ENCODE data around the gene A2M. TPM values are rescaled to one million over a fixed set of nuclear protein-coding genes. Genes with fewer than 3 reads are reported as not detected.

Gene A2M
- total and polyA plus RNA-seq, 2 of the 13 experiments (the other 11 are each of a cell fraction or from before 2014, with no cell fraction given) = 2,807 to 6,551 TPM

DNA sequence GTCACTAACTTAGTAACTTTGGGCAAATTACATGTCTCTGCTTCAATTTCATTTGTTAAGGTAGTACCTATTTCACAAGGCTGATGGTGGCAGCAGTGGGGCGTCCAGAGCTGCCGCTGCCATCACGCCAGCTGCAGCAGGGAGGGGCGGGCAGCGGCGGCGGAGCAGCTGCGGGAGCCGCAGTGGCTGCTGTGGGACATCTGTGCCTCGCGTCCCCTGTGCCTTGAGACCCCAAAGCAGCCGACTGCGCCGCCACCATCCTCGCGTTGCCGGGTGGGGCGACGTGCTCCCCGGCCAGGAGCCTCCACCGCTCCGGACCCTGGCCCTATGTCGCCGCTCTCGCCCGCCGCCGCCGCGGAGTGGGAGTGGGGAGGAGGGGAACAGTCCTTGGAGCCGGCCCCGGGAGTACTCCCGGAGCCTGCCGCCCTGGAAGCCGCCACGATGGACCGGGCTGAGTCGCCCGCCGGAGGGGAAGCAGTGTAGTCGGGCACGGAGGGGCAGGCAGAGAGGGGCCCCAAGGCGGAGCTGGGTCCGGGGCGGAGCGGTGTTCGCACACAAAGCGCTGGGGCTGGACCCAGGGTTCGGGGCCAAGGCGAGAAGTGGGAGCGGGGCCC is 51.4 kb downstream of the A2M start (continued):
- TF ChIP-seq PREB (CRISPR knock-in tag; IDR thresholded peaks at IDR 0.05) (no peak), ZNF749 (CRISPR knock-in tag; IDR thresholded peaks at IDR 0.05; ENCODE audit: borderline replicate concordance) (peak; percentile 41; the same call in 1 of the 2 replicates), PCBP2 (optimal IDR thresholded peaks at IDR 0.05; ENCODE audit: low read depth, low read length, poor library complexity, severe bottlenecking) (no peak), MAFK (conservative IDR thresholded peaks at IDR 0.05 in 1 of 2, IDR thresholded peaks at IDR 0.05 in 1 of 2; ENCODE audit: low read length in 2 of 2) (no peak), TAF15 (IDR thresholded peaks at IDR 0.05; ENCODE audit: low read depth, low read length, poor library complexity, severe bottlenecking) (no peak), ZUFSP (CRISPR knock-in tag; IDR thresholded peaks at IDR 0.05; ENCODE audit: borderline replicate concordance) (no peak), ZNF260 (CRISPR knock-in tag; IDR thresholded peaks at IDR 0.05; ENCODE audit: borderline replicate concordance, low read depth) (no peak), SMAD3 (CRISPR knock-in tag; IDR thresholded peaks at IDR 0.05) (no peak; the same call in 1 of the 2 replicates), ZNF879 (CRISPR knock-in tag; IDR thresholded peaks at IDR 0.05) (no peak; the same call in 1 of the 2 replicates), NCOR1 (IDR thresholded peaks at IDR 0.05; ENCODE audit: borderline replicate concordance, low read length) (no peak), GZF1 (CRISPR knock-in tag; IDR thresholded peaks at IDR 0.05) (no peak), NFYB (CRISPR knock-in tag; IDR thresholded peaks at IDR 0.05) (no peak), ZMYM2 (CRISPR knock-in tag; IDR thresholded peaks at IDR 0.05) (no peak), ATF2 (CRISPR knock-in tag; IDR thresholded peaks at IDR 0.05) (peak; percentile 12; the same call in 1 of the 2 replicates), ZNF180 (CRISPR knock-in tag; IDR thresholded peaks at IDR 0.05; ENCODE audit: borderline replicate concordance, low read depth) (no peak), ZNF572 (CRISPR knock-in tag; IDR thresholded peaks at IDR 0.05) (0 out of 2 replicates have a peak, but pooled peaks have one; percentile 41), KAT8 (CRISPR knock-in tag; IDR thresholded peaks at IDR 0.05) (peak; percentile 61; the same call in 1 of the 2 replicates), PHF21A (CRISPR knock-in tag; IDR thresholded peaks at IDR 0.05) (no peak), ZNF24 (IDR thresholded peaks at IDR 0.05) (no peak), PAWR (CRISPR knock-in tag; IDR thresholded peaks at IDR 0.05; ENCODE audit: borderline replicate concordance) (no peak)
- TF ChIP-seq, protein P1, sequence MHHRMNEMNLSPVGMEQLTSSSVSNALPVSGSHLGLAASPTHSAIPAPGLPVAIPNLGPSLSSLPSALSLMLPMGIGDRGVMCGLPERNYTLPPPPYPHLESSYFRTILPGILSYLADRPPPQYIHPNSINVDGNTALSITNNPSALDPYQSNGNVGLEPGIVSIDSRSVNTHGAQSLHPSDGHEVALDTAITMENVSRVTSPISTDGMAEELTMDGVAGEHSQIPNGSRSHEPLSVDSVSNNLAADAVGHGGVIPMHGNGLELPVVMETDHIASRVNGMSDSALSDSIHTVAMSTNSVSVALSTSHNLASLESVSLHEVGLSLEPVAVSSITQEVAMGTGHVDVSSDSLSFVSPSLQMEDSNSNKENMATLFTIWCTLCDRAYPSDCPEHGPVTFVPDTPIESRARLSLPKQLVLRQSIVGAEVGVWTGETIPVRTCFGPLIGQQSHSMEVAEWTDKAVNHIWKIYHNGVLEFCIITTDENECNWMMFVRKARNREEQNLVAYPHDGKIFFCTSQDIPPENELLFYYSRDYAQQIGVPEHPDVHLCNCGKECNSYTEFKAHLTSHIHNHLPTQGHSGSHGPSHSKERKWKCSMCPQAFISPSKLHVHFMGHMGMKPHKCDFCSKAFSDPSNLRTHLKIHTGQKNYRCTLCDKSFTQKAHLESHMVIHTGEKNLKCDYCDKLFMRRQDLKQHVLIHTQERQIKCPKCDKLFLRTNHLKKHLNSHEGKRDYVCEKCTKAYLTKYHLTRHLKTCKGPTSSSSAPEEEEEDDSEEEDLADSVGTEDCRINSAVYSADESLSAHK (CRISPR knock-in tag; IDR thresholded peaks at IDR 0.05; ENCODE audit: borderline replicate concordance) = no peak
- TF ChIP-seq, protein P2, sequence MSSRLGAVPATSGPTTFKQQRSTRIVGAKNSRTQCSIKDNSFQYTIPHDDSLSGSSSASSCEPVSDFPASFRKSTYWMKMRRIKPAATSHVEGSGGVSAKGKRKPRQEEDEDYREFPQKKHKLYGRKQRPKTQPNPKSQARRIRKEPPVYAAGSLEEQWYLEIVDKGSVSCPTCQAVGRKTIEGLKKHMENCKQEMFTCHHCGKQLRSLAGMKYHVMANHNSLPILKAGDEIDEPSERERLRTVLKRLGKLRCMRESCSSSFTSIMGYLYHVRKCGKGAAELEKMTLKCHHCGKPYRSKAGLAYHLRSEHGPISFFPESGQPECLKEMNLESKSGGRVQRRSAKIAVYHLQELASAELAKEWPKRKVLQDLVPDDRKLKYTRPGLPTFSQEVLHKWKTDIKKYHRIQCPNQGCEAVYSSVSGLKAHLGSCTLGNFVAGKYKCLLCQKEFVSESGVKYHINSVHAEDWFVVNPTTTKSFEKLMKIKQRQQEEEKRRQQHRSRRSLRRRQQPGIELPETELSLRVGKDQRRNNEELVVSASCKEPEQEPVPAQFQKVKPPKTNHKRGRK (CRISPR knock-in tag; IDR thresholded peaks at IDR 0.05) = no peak

All from HepG2 (cell line).